Retinal pigment epithelial cell (primary cell): ENCODE data around the gene KBTBD12.
"Not testable (repeated sequence)": the region's sequence is repeated elsewhere in the genome, so short reads cannot be mapped to it uniquely, and the experiment has no call there.

Source experiments
- DNase-seq: peaks from one replicate; pipeline ENCODE4 v3.0.0-alpha.2; 2010; ENCODE audit warnings: low read depth
- H3K4me3 ChIP-seq: 2 replicates; pipeline ENCODE4 v1.5.1; 2011; ENCODE audit warnings: mild to moderate bottlenecking, low read length, control low read depth, moderate library complexity
- CTCF ChIP-seq: conservative IDR thresholded peaks from 2 replicates; pipeline ENCODE4 v1.5.1; 2011; ENCODE audit warnings: low read depth, low read length, control low read depth, inconsistent platforms

Gene KBTBD12

GRCh38 chr3:127903611-127904375, 11.2 kb upstream of the KBTBD12 start:
- no peak for TF ChIP-seq CTCF
- H3K4me3 ChIP-seq: no peak overlapping the region
- no peak for DNase-seq

GRCh38 chr3:127905556-127905955, 9.5 kb upstream of the KBTBD12 start:
- no peak for DNase-seq
- TF ChIP-seq CTCF: no peak
- no peak overlapping the region for H3K4me3 ChIP-seq

- H3K4me3 ChIP-seq, DNase-seq: not testable (repeated sequence)
Measured at GRCh38 chr3:127906653-127907052, 8.4 kb upstream of the KBTBD12 start.

GRCh38 chr3:127908202-127908601, 6.8 kb upstream of the KBTBD12 start:
- no peak overlapping the region for H3K4me3 ChIP-seq
- no peak for TF ChIP-seq CTCF
- DNase-seq: no peak

GRCh38 chr3:127908951-127909350, 6.1 kb upstream of the KBTBD12 start:
- no peak overlapping the region for H3K4me3 ChIP-seq
- no peak for TF ChIP-seq CTCF
- no peak for DNase-seq

- H3K4me3 ChIP-seq: no peak overlapping the region
- no peak for DNase-seq
- TF ChIP-seq CTCF: no peak
Measured at GRCh38 chr3:127909646-127910045, 5.4 kb upstream of the KBTBD12 start.

- no peak for TF ChIP-seq CTCF
- no peak for DNase-seq
- no peak overlapping the region for H3K4me3 ChIP-seq
Measured at GRCh38 chr3:127911421-127911931, 3.6 kb upstream of the KBTBD12 start.

- H3K4me3 ChIP-seq, DNase-seq: not testable (repeated sequence)
Measured at GRCh38 chr3:127913841-127914240, 1.2 kb upstream of the KBTBD12 start.
